OCI-LY7 (cell line): ENCODE data around the gene DUSP22. TPM values are rescaled to one million over a fixed set of nuclear protein-coding genes. Genes with fewer than 3 reads are reported as not detected.
A peak's percentile ranks its signal among the peaks of the same experiment; 100 is the strongest.

Source experiments
- BruUV-seq: library from RNA; stranded (reverse); fragments of 400-500 nt; replicated peaks from 2 replicates; lab custom pipeline; 2021; lab: Mats Ljungman, UMichigan
- CTCF ChIA-PET: fragments of 300-600 bp; sonication (Branson Sonifier 250); formaldehyde crosslinking; loops from one replicate; lab custom pipeline; 2022; ENCODE audit warnings: antibody characterized with exemption; ENCODE audit not compliant: unreplicated experiment; lab: Charles Lee
- POLR2A ChIA-PET: fragments of 300-600 bp; sonication (Branson Sonifier 250); formaldehyde crosslinking; loops from one replicate; lab custom pipeline; 2022; ENCODE audit warnings: antibody characterized with exemption; lab: Charles Lee
- DNase-seq: peaks from one replicate; pipeline ENCODE4 v3.0.0-alpha.2; 2015; ENCODE audit warnings: low spot score
- H2AFZ ChIP-seq: fragments of 200-600 bp; sonication (generic), shearing (Covaris generic); 2 replicates; pipeline ENCODE4 v1.6.1; 2014; ENCODE audit warnings: mild to moderate bottlenecking, antibody characterized with exemption, low read length, moderate library complexity
- H3K27ac ChIP-seq: fragments of 200-600 bp; sonication (generic); 2 replicates; pipeline ENCODE4 v1.5.1; 2014; ENCODE audit warnings: mixed run types, low read depth, mild to moderate bottlenecking, moderate library complexity, low read length, inconsistent platforms; ENCODE audit not compliant: poor library complexity, severe bottlenecking
- H3K36me3 ChIP-seq: fragments of 200-600 bp; sonication (generic); 2 replicates; pipeline ENCODE4 v1.6.1; 2014; ENCODE audit warnings: mild to moderate bottlenecking, antibody characterized with exemption, low read length, moderate library complexity, mixed read lengths; ENCODE audit not compliant: insufficient read depth
- H3K4me1 ChIP-seq: fragments of 200-600 bp; sonication (generic); 2 replicates; pipeline ENCODE4 v1.5.1; 2014; ENCODE audit warnings: mild to moderate bottlenecking, low read length; ENCODE audit not compliant: insufficient read depth, poor library complexity, severe bottlenecking
- H3K4me2 ChIP-seq: fragments of 200-600 bp; sonication (generic); 2 replicates; pipeline ENCODE4 v1.6.1; 2014; ENCODE audit warnings: mild to moderate bottlenecking, low read length
- H3K4me3 ChIP-seq: fragments of 200-600 bp; sonication (generic); 2 replicates; pipeline ENCODE4 v1.5.1; 2014; ENCODE audit warnings: mild to moderate bottlenecking, low read depth, low read length; ENCODE audit not compliant: poor library complexity, severe bottlenecking
- H3K79me2 ChIP-seq: fragments of 200-600 bp; sonication (generic); 2 replicates; pipeline ENCODE4 v1.6.1; 2016; ENCODE audit warnings: low read depth, mild to moderate bottlenecking, low read length, moderate library complexity, mixed read lengths; ENCODE audit not compliant: insufficient read depth
- H3K9me2 ChIP-seq: fragments of 200-600 bp; sonication (generic); 2 replicates; pipeline ENCODE4 v1.6.1; 2016; ENCODE audit warnings: mild to moderate bottlenecking, low read length, mixed read lengths; ENCODE audit not compliant: insufficient read depth
- H3K9me3 ChIP-seq: fragments of 200-600 bp; sonication (generic); 2 replicates; pipeline ENCODE4 v1.6.1; 2014; ENCODE audit warnings: mild to moderate bottlenecking, mixed run types, low read length, mixed read lengths
- H4K20me1 ChIP-seq: fragments of 200-600 bp; sonication (generic); 2 replicates; pipeline ENCODE4 v1.6.1; 2014; ENCODE audit warnings: mild to moderate bottlenecking, antibody characterized with exemption, low read length, moderate library complexity, mixed read lengths; ENCODE audit not compliant: insufficient read depth
- CTCF ChIP-seq: fragments of 200-600 bp; sonication (generic); conservative IDR thresholded peaks from 2 replicates; pipeline ENCODE4 v1.5.1; 2014; ENCODE audit warnings: mild to moderate bottlenecking, antibody characterized with exemption, low read length, moderate library complexity, mixed read lengths
- EZH2phosphoT487 ChIP-seq: fragments of 200-600 bp; sonication (generic); IDR thresholded peaks from 2 replicates; pipeline ENCODE4 v1.6.1; 2018; ENCODE audit warnings: low read depth, borderline replicate concordance, mild to moderate bottlenecking, mixed run types, antibody characterized with exemption, low read length, moderate library complexity, mixed read lengths
- intact Hi-C: fragments of 100-400 bp; cut with micrococcal nuclease; formaldehyde crosslinking; loops from one replicate; pipeline ENCODE4 v1.10.0; 2022; ENCODE audit not compliant: unreplicated experiment
- total RNA-seq, 2 experiments: library from RNA; depleted of rRNA in 1 of 2; stranded (reverse); fragments of >200 nt in 1 of 2; shearing (Covaris generic) in 1 of 2; gene quantifications; 2 replicates each; pipeline ENCODE4 v1.2.3, GENCODE V29; 2014 to 2022

The DUSP22 gene
- total RNA-seq, 2 experiments from 2014 or later = 149 to 171 TPM

- ChIA-PET CTCF (interaction anchor here (0.5 to 1.5 kb wide), 3 partner anchors 8 to 52 kb away, joined by 3 to 5 read pairs (median 3); no protein-coding TSS in a partner anchor), POLR2A (interaction anchor here (1.0 to 8.4 kb wide), 10 partner anchors 8 to 41 kb away, joined by 3 to 77 read pairs (median 6); partner anchors contain the start of gene IRF4)
- peak overlapping the region; percentile 32; the same call in 1 of the 2 replicates for H2AFZ ChIP-seq
- H3K36me3 ChIP-seq = no peaks in the 10 kb centered on the region; the same call in 1 of the 2 replicates
- BruUV-seq = no TSS peak
- no peak overlapping the region for H3K4me3 ChIP-seq
- no peaks in the 10 kb centered on the region for H3K9me2 ChIP-seq
- H3K79me2 ChIP-seq = no peaks in the 10 kb centered on the region
- H4K20me1 ChIP-seq = no peaks in the 10 kb centered on the region
- H3K4me2 ChIP-seq = peak overlapping the region; percentile 66
- peak overlapping the region; percentile 86 for H3K27ac ChIP-seq
- peaks cover 100% of the 10 kb centered on the region for H3K4me1 ChIP-seq
- no peak for DNase-seq
- H3K9me3 ChIP-seq = no peaks in the 10 kb centered on the region
- TF ChIP-seq CTCF = no peak
- TF ChIP-seq EZH2phosphoT487 = no peak
- intact Hi-C loops = no loop called here
Observed at GRCh38 chr6:357261-357790, 65.0 kb downstream of the DUSP22 start.

DNA sequence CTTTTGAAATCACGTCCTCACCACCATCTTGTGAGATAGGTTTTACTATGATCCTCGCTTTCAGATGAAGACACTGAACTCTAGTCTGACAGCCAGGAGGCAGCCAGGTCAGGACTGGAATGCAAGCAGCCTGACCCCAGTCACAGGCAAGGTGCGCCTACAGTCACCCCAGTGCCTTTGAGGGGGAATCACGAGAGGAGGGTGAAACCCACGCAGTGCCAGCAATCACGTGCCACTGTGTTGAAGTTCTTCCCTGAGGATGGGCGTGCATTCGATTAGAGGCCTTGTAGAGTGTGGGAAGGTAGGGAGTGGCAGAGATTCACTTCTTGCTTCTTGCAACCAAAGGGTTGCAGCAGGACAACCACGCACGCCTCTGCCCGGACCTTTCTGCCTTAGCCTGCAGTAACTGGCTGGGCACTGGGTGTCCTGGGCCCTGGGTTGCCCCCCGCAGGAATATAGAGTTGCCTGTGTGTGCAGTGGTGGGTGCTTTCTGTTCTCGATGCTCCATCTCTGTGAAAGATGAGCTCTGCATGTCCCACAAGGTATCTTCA, 65.6 kb downstream of the DUSP22 start:
- no peak overlapping the region for H3K4me3 ChIP-seq
- H3K79me2 ChIP-seq = no peaks in the 10 kb centered on the region
- H3K9me3 ChIP-seq = no peaks in the 10 kb centered on the region
- H4K20me1 ChIP-seq = no peaks in the 10 kb centered on the region
- no peaks in the 10 kb centered on the region for H3K36me3 ChIP-seq
- H2AFZ ChIP-seq = no peak overlapping the region
- no peak for DNase-seq
- no peaks in the 10 kb centered on the region for H3K9me2 ChIP-seq
- ChIA-PET POLR2A (interaction anchor here (0.8 to 3.9 kb wide), 5 partner anchors 9 to 49 kb away, joined by 3 to 15 read pairs (median 3); partner anchors contain the start of gene IRF4), CTCF (interaction anchor here (0.8 kb wide), 1 partner anchor 52 kb away, joined by 3 read pairs; no protein-coding TSS in a partner anchor)
- intact Hi-C loops = no loop called here
- peaks cover 100% of the 10 kb centered on the region for H3K4me1 ChIP-seq
- peak overlapping the region; percentile 66 for H3K4me2 ChIP-seq
- H3K27ac ChIP-seq = peak overlapping the region; percentile 86
- 0 out of 2 replicates have a peak, but pooled peaks have one; percentile 11 for TF ChIP-seq CTCF
- no peak for TF ChIP-seq EZH2phosphoT487
- BruUV-seq = no TSS peak

DNA sequence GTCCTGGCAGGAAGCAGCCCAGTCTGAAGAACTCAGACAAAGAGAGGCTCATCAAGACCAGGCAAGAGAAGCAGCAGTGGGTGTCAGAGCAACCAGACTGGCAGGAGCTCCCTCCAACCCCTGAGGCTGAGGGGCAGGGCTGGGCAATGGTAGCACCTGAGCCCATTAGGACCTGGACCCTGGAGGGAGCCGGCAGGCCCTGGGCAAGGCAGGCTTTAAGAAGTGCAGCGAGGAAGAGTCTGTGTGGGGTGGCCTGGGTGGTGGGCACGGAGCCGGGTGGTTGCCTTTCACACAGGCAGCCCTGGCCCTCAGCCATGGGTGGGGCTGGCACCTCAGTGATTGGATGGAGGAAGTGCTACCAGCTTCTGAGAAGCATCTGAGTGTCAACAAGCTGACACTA, 66.1 kb downstream of the DUSP22 start:
- POLR2A ChIA-PET = interaction anchor here (0.8 to 3.9 kb wide), 5 partner anchors 8 to 49 kb away, joined by 3 to 15 read pairs (median 3); partner anchors contain the start of gene IRF4
- TF ChIP-seq CTCF (no peak), EZH2phosphoT487 (no peak)
- H3K9me2 ChIP-seq = no peaks in the 10 kb centered on the region
- DNase-seq = no peak
- no peaks in the 10 kb centered on the region for H3K79me2 ChIP-seq
- CTCF ChIA-PET = interaction anchor here (0.8 kb wide), 1 partner anchor 53 kb away, joined by 3 read pairs; no protein-coding TSS in a partner anchor
- peak overlapping the region; percentile 66 for H3K4me2 ChIP-seq
- H3K4me3 ChIP-seq = no peak overlapping the region
- H3K27ac ChIP-seq = peak overlapping the region; percentile 86
- intact Hi-C loops = no loop called here
- no peaks in the 10 kb centered on the region for H3K36me3 ChIP-seq
- H3K9me3 ChIP-seq = no peaks in the 10 kb centered on the region
- peaks cover 100% of the 10 kb centered on the region for H3K4me1 ChIP-seq
- BruUV-seq = no TSS peak
- no peak overlapping the region for H2AFZ ChIP-seq
- no peaks in the 10 kb centered on the region for H4K20me1 ChIP-seq
